GM20000 (cell line): ENCODE results near the gene PLD1.

Experiments
- DNase-seq: peaks from one replicate; pipeline ENCODE4 v3.0.0; 2012; ENCODE audit warnings: low spot score
- TF ChIP-seq, protein P1 (sequence below): IDR thresholded peaks from 2 replicates; pipeline ENCODE4 v1.5.1; 2012; ENCODE audit warnings: mild to moderate bottlenecking, control low read depth; ENCODE audit errors: extremely low read depth, missing control alignments

PLD1 gene

DNA sequence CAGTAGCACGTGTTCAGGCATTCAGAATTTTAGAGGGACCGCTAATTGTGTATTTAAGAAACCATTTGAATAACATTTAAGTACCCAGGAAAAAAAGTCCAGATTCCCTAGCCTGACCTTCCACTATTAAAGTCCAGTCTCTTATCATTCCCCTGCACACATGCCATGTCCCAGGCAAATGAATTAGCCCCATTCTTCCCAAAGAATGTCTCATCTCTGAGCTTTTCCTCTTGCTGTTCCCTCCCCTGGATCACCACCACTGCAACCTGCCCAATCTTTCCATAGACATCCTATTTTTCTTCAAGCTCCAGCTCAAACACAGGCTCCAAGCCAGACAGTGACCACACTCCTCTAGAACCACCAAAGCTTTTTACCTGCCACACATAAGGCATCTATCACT lies 25.9 kb downstream of the PLD1 start:
- DNase-seq = no peak
- TF ChIP-seq, protein P1, sequence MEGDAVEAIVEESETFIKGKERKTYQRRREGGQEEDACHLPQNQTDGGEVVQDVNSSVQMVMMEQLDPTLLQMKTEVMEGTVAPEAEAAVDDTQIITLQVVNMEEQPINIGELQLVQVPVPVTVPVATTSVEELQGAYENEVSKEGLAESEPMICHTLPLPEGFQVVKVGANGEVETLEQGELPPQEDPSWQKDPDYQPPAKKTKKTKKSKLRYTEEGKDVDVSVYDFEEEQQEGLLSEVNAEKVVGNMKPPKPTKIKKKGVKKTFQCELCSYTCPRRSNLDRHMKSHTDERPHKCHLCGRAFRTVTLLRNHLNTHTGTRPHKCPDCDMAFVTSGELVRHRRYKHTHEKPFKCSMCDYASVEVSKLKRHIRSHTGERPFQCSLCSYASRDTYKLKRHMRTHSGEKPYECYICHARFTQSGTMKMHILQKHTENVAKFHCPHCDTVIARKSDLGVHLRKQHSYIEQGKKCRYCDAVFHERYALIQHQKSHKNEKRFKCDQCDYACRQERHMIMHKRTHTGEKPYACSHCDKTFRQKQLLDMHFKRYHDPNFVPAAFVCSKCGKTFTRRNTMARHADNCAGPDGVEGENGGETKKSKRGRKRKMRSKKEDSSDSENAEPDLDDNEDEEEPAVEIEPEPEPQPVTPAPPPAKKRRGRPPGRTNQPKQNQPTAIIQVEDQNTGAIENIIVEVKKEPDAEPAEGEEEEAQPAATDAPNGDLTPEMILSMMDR = no peak

DNA sequence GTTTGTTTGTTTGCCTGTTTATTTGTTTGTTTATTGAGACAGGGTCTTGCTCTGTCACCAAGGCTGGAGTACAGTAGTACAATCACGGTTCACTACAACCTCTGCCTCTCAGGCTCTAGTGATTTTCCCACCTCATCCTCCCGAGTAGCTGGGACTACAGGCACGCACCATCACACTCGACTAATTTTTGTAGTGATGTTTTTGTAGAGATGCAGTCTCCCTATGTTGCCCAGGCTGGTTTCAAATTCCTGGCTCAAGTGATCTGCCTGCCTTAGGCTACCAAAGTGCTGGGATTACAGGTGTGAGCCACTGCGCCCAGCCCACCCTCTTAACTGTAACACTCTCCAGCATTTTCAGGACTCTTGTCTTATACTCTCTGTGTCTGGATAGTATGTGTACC lies 26.7 kb downstream of the PLD1 start:
- TF ChIP-seq, protein P1 = no peak
- DNase-seq = no peak

DNA sequence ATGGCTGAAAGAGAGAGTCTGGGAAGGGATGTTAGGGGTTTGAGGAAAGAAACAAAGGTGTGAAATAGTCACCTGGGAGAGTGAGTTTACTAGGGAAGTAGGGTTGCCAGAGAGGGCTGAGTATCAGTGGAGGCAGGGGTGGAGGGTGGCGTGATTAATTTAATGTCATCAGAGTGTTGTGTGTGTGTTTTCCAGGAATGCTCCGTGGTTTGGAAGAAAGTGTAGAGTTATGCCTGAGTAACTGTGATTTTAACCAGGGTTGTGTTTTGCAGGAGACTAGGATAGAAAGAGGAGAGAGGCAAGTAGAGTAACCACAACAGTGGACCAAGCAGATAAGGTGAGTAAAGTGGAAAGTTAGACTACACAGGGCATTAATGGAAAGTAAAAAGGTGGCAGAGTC lies 27.2 kb downstream of the PLD1 start:
- TF ChIP-seq, protein P1 = no peak
- no peak for DNase-seq

DNA sequence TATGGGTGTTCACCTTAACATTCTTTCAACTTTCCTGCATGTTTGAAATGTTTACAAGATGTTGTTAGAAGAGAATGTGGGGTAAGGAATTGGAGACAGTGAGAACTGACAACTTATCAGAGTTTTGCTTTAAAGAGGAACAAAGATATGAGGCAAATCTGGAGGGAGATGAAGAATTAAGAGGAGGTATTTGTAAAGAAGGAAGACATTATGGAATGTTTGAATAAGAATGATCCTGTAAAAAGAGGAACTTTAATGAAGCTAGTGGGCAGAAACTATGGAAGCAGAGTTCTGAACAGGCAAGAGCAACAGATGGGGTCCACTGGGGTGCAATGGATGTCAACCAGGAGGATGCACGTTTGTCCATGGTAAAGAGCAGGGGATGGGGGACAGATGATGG lies 27.7 kb downstream of the PLD1 start:
- TF ChIP-seq, protein P1 = no peak
- DNase-seq = no peak

DNA sequence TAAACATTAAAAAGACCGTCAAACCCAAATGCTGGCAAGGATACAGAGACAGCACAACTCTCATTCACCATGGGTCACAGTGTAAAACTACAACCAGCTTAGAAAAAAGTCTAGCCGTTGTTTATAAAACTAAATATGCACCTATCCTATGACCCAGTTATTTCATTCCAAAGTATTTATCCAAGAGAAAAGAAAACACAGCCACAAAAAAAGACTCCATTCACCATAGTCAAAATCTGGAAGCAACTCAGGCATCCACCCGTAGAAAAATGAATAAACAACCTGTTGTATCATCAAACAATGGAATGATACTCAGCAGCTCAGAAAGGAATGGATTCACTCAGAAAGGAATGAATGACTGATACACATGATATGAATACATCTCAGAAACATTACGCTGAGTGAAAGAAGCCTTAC lies 28.6 kb downstream of the PLD1 start:
- DNase-seq = no peak
- TF ChIP-seq, protein P1 = no peak

DNA sequence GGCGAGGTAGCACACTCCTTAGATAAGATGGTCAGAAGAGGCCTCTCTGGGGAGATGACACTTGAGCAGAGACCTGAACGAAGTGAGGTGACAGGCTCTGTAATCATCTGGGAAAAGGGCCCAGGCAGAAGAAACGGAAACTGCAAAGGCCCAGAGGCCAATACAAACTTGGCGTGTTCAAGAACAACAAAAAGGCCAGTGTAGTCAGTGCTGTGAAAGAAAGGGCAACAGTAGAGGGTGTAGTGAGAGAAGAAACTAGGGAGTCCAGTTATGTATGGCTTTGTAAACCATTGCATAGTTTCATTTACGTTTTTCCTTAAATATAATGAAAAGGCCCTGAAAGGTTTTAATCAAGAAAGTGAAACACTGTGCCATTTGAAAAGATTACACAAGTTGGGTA lies 31.8 kb downstream of the PLD1 start:
- TF ChIP-seq, protein P1 = no peak
- no peak for DNase-seq

DNA sequence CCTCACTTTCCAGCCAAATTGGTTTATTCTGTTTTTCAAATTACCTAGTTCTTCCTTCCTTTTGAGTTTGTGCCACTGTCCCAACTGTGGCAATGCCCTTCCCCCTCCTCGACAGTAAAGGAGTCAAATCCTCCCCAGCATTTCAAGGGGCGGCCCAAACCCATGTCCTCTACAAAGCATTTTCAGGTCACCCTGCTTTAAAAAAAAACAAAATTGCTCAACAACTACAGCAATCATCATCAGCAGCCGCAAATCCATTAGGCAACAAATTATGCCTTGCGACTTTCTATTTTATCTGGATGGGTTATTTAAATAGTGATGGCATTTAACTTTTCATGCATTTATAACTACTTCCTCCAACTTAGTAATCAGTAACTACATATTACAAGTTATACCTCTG lies 32.7 kb downstream of the PLD1 start:
- no peak for DNase-seq
- TF ChIP-seq, protein P1 = no peak
